Measurements from ENCODE around the gene BRF1.

DNA sequence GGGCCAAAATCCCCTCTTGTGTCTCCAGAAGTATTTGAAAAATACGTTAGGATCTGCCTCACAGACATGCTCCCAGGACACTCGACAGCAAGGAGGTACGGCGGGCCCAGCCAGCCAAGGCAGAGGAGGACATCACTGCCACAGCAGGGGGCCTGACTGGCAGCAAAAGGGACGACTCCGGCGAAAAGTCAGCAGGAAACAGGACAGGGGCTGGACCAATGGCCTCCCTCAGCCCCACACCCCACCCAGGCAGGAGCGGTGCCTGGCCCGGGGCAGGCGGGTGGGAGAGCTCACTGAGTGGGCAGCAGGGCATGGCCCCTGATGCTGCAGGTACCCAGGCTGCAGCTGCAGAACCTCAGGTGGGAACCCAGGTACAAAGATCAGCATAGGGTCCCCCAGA lies 17.8 kb downstream of the BRF1 start:
- TF ChIP-seq, protein P1, sequence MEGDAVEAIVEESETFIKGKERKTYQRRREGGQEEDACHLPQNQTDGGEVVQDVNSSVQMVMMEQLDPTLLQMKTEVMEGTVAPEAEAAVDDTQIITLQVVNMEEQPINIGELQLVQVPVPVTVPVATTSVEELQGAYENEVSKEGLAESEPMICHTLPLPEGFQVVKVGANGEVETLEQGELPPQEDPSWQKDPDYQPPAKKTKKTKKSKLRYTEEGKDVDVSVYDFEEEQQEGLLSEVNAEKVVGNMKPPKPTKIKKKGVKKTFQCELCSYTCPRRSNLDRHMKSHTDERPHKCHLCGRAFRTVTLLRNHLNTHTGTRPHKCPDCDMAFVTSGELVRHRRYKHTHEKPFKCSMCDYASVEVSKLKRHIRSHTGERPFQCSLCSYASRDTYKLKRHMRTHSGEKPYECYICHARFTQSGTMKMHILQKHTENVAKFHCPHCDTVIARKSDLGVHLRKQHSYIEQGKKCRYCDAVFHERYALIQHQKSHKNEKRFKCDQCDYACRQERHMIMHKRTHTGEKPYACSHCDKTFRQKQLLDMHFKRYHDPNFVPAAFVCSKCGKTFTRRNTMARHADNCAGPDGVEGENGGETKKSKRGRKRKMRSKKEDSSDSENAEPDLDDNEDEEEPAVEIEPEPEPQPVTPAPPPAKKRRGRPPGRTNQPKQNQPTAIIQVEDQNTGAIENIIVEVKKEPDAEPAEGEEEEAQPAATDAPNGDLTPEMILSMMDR (IDR thresholded peaks at IDR 0.05), result no peak
- TF ChIP-seq POLR2A (IDR thresholded peaks at IDR 0.05), result no peak

All from right lobe of liver (tissue), 4 donors.